BLaER1 (cell line): ENCODE results near the gene FAF2.
"Not testable (repeated sequence)": the region's sequence is repeated elsewhere in the genome, so short reads cannot be mapped to it uniquely, and the experiment has no call there.

Source experiments
- H3K27ac ChIP-seq: shearing (Covaris generic); formaldehyde crosslinking; 2 replicates; pipeline ENCODE4 v1.8.1; 2022
- H3K27me3 ChIP-seq: shearing (Covaris generic); formaldehyde crosslinking; 2 replicates; pipeline ENCODE4 v1.8.1; 2022
- H3K36me3 ChIP-seq: shearing (Covaris generic); formaldehyde crosslinking; 2 replicates; pipeline ENCODE4 v1.8.1; 2022
- H3K4me1 ChIP-seq: shearing (Covaris generic); formaldehyde crosslinking; 2 replicates; pipeline ENCODE4 v1.8.1; 2022
- H3K4me2 ChIP-seq: shearing (Covaris generic); formaldehyde crosslinking; 2 replicates; pipeline ENCODE4 v1.8.1; 2022
- H3K4me3 ChIP-seq: shearing (Covaris generic); formaldehyde crosslinking; 2 replicates; pipeline ENCODE4 v1.8.1; 2022
- H3K9ac ChIP-seq: shearing (Covaris generic); formaldehyde crosslinking; 2 replicates; pipeline ENCODE4 v1.8.1; 2022
- H3K9me3 ChIP-seq: shearing (Covaris generic); formaldehyde crosslinking; 2 replicates; pipeline ENCODE4 v1.8.1; 2022
- H4K20me1 ChIP-seq: shearing (Covaris generic); formaldehyde crosslinking; 2 replicates; pipeline ENCODE4 v1.8.1; 2022
- Cebpa-rat ChIP-seq: shearing (Covaris generic); IDR thresholded peaks from 2 replicates; pipeline ENCODE4 v1.8.1; 2022

The FAF2 gene

DNA sequence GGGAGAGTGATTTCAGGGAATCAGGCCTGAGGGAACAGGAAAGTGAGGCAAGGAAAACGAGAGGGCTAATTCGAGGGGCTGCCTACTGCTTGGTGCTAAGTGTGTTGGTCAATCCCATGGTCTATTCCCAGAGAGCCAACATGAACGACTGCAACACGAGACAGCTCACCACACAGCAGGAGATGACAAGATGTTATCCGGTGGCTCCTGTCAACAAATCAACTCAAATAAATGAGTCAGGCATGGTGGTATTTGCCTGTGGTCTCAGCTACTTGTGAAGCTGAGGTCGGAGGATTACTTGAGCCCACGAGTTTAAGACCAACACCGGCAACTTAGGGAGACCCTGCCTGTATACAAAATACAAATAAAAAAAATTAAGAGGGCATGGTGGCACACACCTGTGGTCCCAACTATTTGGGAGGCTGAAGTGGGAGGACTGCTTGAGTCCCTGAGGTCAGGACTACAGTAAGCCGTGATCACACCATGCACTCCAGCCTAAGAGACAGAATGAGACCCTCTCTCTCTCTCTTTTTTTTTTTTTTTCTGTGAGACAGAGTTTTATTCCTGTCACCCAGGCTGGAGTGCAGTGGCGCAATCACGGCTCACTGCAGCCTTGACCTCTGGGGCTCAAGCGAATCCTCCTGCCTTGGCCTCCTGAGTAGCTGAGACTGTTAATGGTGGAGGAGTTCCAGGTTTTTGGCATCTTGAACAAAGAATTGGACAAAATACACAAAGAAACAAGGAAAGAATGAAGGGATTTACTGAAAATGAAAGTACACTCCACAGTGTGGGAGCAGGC is 9.0 kb upstream of the FAF2 start:
- Histone ChIP-seq H3K9me3 (peaks cover 11% of the 10 kb centered on the region), H3K4me2 (no peak overlapping the region; the same call in 1 of the 2 replicates), H4K20me1 (no peaks in the 10 kb centered on the region), H3K27ac (peak overlapping the region; percentile 38; the same call in 1 of the 2 replicates), H3K4me3 (no peak overlapping the region), H3K4me1 (peaks cover 74% of the 10 kb centered on the region), H3K27me3 (no peaks in the 10 kb centered on the region), H3K36me3 (no peaks in the 10 kb centered on the region), H3K9ac (no peak overlapping the region)
- TF ChIP-seq Cebpa-rat: no peak

DNA sequence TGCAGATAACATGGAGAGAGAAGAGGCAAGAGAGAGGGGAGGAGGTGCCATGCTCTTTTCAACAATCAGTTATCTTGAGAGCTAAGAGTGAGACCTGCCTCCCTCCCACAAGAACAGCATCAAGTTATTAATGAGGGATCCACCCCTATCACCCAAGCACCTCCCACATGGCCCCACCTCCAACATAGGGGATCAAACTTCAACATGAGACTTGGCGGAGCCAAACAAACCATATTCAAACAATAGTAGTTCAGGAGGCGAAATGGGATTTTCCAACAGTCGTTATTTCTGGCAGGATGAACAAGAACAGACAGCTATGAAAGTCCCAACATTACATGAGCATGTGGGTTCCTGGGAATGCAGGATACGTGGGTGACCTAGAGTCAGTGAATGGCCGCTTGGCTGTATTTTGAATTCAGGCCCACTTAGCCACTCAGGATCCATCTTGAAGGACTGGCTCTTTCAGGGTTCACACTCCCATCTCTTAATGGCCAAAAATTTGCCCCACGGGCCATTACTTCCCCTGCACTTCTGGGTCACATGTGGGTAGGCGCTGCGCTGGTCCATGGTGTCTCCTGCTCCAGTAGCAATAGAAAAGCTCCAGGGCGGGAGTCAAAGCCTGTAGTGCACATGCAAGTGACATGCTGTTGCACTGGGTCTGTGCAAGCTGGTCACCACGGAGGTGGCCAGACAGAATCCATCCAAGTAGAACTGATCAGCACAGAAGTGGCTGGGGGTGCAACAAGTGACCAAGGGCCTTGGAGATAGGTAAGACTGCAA is 7.1 kb upstream of the FAF2 start:
- Histone ChIP-seq H3K9ac (no peak overlapping the region), H3K27ac (peak overlapping the region; percentile 53; the same call in 1 of the 2 replicates), H3K4me2 (peak overlapping the region; percentile 76), H3K9me3 (no peaks in the 10 kb centered on the region), H3K4me3 (no peak overlapping the region), H3K27me3 (no peaks in the 10 kb centered on the region), H4K20me1 (no peaks in the 10 kb centered on the region), H3K4me1 (peaks cover 68% of the 10 kb centered on the region), H3K36me3 (no peaks in the 10 kb centered on the region)
- TF ChIP-seq Cebpa-rat: no peak

DNA sequence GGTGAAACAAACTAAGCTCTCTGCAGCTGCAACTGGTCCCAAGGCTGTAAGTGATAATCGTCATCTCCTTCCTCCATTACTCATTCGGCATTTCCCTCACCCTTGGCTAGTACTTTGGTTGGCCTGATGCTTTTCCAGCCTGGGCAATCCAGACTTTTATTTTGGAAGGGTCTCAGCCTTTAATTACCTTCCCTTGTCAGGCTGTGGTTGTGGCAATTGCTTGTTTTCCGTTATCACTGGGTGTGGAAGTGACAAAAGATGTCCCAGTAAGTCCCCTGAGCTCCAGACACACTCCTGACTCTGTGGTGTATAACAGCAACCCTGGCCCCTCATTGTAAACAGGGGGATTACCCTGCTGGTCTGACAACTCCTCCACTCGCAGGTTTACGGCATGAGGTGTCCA is 6.3 kb upstream of the FAF2 start:
- H3K9me3 ChIP-seq: no peaks in the 10 kb centered on the region
- TF ChIP-seq Cebpa-rat: no peak
- peak overlapping the region; percentile 53 for H3K27ac ChIP-seq
- no peaks in the 10 kb centered on the region for H3K36me3 ChIP-seq
- no peaks in the 10 kb centered on the region for H3K27me3 ChIP-seq
- H3K9ac ChIP-seq: peak overlapping the region; percentile 5; the same call in 1 of the 2 replicates
- peaks cover 68% of the 10 kb centered on the region for H3K4me1 ChIP-seq
- no peaks in the 10 kb centered on the region for H4K20me1 ChIP-seq
- no peak overlapping the region for H3K4me3 ChIP-seq
- H3K4me2 ChIP-seq: peak overlapping the region; percentile 76

DNA sequence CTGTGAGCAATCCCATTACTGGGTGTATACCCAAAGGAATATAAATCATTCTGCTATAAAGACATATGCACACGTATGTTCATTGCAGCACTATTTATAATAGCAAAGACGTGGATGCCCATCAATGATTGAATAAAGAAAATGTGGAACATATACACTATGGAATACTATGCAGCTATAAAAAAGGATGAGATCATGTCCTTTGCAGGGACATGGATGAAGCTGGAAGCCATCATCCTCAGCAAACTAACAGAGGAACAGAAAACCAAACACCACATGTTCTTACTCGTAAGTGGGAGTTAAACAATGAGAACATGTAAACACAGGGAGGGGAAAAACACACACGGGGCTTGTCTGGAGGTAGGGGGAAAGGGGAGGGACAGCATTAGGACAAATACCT is 5.3 kb upstream of the FAF2 start:
- not testable (repeated sequence) for H3K36me3 ChIP-seq, H3K4me3 ChIP-seq, H3K9ac ChIP-seq, H3K27ac ChIP-seq, H4K20me1 ChIP-seq, H3K27me3 ChIP-seq, H3K9me3 ChIP-seq
- Histone ChIP-seq H3K4me2 (peak overlapping the region; percentile 76), H3K4me1 (peaks cover 62% of the 10 kb centered on the region)

DNA sequence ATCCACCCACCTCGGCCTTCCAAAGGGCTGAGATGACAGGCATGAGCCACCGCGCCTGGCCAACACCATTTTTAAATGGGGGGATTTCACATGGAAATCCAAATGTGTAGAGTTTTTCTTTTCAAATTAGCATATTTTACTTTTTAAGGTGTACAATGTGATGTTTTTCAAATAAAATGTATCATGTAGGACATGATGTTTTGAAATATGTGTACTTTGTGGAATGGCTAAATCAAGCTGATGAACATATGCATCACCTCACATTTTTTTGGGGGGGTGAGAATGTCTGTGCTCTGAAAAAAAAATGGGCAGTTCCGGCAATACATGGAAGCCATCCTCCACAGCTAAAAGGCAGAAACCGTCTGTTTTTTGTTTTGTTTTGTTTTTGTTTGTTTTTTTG is 3.4 kb upstream of the FAF2 start:
- H3K4me3 ChIP-seq: no peak overlapping the region
- no peak overlapping the region for H3K9ac ChIP-seq
- H3K27me3 ChIP-seq: no peaks in the 10 kb centered on the region
- H3K4me1 ChIP-seq: peaks cover 54% of the 10 kb centered on the region
- no peak overlapping the region for H3K27ac ChIP-seq
- no peaks in the 10 kb centered on the region for H3K9me3 ChIP-seq
- H4K20me1 ChIP-seq: no peaks in the 10 kb centered on the region
- no peak overlapping the region for H3K4me2 ChIP-seq
- H3K36me3 ChIP-seq: no peaks in the 10 kb centered on the region
- TF ChIP-seq Cebpa-rat: no peak

DNA sequence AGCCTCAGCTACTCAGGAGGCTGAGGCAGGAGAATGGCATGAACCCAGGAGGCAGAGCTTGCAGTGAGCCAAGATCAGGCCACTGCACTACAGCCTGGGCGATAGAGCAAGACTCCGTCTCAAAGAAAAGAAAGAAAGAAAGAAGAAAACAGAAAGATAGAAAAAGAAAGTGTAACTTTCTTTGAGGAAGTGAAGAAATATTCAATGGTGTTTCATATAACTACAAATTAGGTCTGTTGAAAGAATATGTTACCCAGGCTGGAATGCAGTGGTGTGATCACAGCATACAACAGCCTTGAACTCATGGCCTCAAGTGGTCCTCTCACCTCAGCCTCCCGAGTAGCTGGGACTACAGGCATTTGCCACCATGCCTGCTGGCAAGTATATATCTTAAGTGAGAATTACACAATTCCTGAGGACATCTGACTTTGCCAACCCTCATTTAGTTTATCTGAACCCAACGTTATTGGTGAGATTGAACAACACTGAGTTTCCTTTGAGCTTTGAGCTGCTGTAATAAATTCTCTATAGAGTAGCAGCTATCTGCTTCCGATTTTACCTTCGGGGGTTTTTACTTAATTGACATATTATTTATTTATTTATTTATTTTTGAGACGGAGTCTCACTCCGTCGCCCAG is 2.0 kb upstream of the FAF2 start:
- Histone ChIP-seq H3K4me2 (peak overlapping the region; percentile 91), H3K27ac (no peak overlapping the region)

DNA sequence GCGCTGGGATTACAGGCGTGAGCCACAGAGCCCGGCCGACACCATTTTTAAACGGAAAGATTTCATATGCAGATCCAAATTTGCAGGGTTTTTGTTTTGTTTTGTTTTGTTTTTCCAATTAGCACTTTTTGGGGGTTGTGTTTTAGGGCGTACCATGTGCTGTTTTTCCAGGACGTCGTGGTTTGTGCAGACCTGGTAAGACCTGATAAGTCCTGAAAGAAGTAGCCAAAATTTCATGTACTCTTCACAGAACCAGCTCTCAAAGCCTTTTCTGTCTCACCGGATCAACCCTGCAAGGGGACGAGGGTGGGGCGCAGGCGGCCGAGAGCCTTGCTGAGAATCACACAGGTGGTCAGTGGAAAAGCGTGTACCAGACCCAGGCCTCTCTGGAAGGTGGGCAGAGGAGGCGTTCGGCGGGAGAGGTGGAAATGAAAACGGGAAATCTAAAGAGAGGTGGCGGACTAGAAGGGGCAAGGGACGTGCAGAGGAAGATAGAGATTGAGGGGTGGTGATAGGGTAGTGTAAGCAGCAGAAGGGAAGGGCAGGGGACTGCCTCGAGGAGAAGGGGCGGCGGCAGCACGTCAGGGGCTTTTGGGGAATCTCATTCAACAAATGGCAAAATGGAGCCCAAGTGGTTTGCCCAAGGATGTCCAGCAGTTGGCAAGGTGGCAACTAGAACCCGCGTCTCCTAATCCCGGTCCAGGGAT is 1.1 kb upstream of the FAF2 start:
- Histone ChIP-seq H3K27me3 (no peaks in the 10 kb centered on the region), H3K9ac (peak overlapping the region; percentile 94), H3K4me3 (peak overlapping the region; percentile 82), H3K27ac (peak overlapping the region; percentile 94), H3K4me1 (peaks cover 43% of the 10 kb centered on the region), H3K36me3 (peaks cover 2% of the 10 kb centered on the region; the same call in 1 of the 2 replicates), H3K4me2 (peak overlapping the region; percentile 91), H3K9me3 (no peaks in the 10 kb centered on the region), H4K20me1 (peaks cover 10% of the 10 kb centered on the region)
- TF ChIP-seq Cebpa-rat: no peak

More for the DNA sequence above, 2.0 kb upstream of the FAF2 start:
- H3K9ac ChIP-seq: 0 out of 2 replicates have a peak overlapping the region, but pooled peaks have one; percentile 94
- peaks cover 52% of the 10 kb centered on the region for H3K4me1 ChIP-seq
- H3K27me3 ChIP-seq: no peaks in the 10 kb centered on the region
- TF ChIP-seq Cebpa-rat: no peak
- no peaks in the 10 kb centered on the region for H3K9me3 ChIP-seq
- no peak overlapping the region for H3K4me3 ChIP-seq
- H3K36me3 ChIP-seq: no peaks in the 10 kb centered on the region
- H4K20me1 ChIP-seq: peaks cover 7% of the 10 kb centered on the region; the same call in 1 of the 2 replicates

DNA sequence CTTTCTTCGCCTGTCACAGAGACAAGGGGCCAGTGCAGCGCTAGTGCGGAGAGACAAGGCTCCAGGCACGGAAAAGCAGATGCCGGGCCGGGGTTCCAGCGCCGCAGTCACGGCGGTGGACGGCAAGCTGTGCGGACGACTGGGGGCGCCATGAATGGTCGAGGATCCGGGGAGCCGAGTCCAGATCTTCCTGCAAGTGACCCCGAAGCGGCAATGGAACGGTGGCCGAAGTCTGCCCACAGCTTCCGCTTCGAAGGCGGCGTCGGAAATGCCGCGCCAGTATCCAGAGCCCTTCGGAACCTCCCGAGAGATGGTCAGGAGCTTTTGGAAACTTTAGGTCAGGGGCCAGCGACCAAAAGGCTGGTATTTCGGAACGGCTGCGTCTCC is 601 bp upstream of the FAF2 start:
- Histone ChIP-seq H3K4me2 (peak overlapping the region; percentile 91), H3K9ac (peak overlapping the region; percentile 94), H3K4me1 (peaks cover 38% of the 10 kb centered on the region), H3K27ac (peak overlapping the region; percentile 94), H4K20me1 (peaks cover 16% of the 10 kb centered on the region), H3K4me3 (peak overlapping the region; percentile 82), H3K36me3 (peaks cover 7% of the 10 kb centered on the region), H3K9me3 (no peaks in the 10 kb centered on the region), H3K27me3 (no peaks in the 10 kb centered on the region)
- TF ChIP-seq Cebpa-rat: no peak

DNA sequence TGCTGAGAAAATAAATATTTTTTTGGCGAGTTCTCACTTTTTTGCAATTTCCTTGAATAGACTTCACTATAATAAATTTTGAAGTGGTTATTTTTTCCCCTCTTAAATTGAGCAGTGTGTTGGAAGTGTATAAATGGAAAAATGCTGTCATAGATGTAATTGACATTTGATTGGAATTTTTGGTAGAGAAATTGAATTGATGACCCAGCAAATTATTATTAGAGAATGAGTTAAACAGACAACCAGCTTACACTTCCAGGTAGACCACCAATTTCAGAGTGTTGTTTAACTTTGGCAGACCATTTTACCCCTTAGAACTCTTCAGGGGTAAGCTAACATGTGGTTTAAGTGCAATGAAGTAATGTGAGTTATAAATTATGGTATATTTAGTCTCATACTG is 1.9 kb downstream of the FAF2 start:
- TF ChIP-seq Cebpa-rat: no peak
- peaks cover 29% of the 10 kb centered on the region for H3K36me3 ChIP-seq
- no peaks in the 10 kb centered on the region for H3K9me3 ChIP-seq
- H3K4me3 ChIP-seq: no peak overlapping the region
- H3K27ac ChIP-seq: no peak overlapping the region
- peaks cover 35% of the 10 kb centered on the region for H3K4me1 ChIP-seq
- H3K27me3 ChIP-seq: no peaks in the 10 kb centered on the region
- H4K20me1 ChIP-seq: peaks cover 41% of the 10 kb centered on the region
- H3K9ac ChIP-seq: no peak overlapping the region
- H3K4me2 ChIP-seq: peak overlapping the region; percentile 94
